ENCODE data around the gene CDCP1.

DNA sequence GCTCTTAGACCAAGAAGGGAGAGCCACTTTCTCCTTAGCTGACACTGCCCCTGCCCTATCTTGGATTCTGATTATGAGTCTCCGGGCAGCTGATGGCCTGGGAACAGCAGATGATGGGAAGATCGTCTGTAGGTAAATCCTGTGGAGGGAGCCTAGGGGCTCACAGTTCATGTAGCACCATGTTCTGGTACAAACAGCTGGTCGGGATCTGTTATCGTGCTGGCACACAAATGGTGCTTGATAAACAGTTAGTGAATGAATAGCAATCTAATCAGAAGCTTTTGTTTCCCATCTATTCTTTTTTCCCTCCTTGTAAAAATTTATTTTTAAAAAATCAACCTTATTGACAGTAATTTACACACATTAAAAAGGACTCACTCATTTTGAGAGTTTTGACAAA, 26.8 kb downstream of the CDCP1 start:
- no peak for TF ChIP-seq GABPA (IDR thresholded peaks at IDR 0.05; ENCODE audit: low read depth)
- TF ChIP-seq POLR2AphosphoS5 (IDR thresholded peaks at IDR 0.05; ENCODE audit: low read depth): no peak
- TF ChIP-seq, protein P1, sequence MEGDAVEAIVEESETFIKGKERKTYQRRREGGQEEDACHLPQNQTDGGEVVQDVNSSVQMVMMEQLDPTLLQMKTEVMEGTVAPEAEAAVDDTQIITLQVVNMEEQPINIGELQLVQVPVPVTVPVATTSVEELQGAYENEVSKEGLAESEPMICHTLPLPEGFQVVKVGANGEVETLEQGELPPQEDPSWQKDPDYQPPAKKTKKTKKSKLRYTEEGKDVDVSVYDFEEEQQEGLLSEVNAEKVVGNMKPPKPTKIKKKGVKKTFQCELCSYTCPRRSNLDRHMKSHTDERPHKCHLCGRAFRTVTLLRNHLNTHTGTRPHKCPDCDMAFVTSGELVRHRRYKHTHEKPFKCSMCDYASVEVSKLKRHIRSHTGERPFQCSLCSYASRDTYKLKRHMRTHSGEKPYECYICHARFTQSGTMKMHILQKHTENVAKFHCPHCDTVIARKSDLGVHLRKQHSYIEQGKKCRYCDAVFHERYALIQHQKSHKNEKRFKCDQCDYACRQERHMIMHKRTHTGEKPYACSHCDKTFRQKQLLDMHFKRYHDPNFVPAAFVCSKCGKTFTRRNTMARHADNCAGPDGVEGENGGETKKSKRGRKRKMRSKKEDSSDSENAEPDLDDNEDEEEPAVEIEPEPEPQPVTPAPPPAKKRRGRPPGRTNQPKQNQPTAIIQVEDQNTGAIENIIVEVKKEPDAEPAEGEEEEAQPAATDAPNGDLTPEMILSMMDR (IDR thresholded peaks at IDR 0.05; ENCODE audit: insufficient read depth, low read length): no peak
- TF ChIP-seq SPI1 (IDR thresholded peaks at IDR 0.05; ENCODE audit: borderline replicate concordance, low read depth): no peak
